Mesendoderm (in vitro differentiated cells): Measurements from ENCODE around the gene SEC14L1.
A peak's percentile ranks its signal among the peaks of the same experiment; 100 is the strongest.

ENCODE experiments used
- DNase-seq: peaks from one replicate; pipeline ENCODE4 v3.0.0; 2013
- H2AK5ac ChIP-seq: 2 replicates; pipeline ENCODE4 v1.6.1; 2013; ENCODE audit warnings: low read length, inconsistent platforms
- H2BK120ac ChIP-seq: 2 replicates; pipeline ENCODE4 v1.6.1; 2013; ENCODE audit warnings: low read depth, mild to moderate bottlenecking, low read length, moderate library complexity, mixed read lengths
- H2BK15ac ChIP-seq: replicated peaks from 2 replicates; pipeline ENCODE4 v1.6.1; 2013; ENCODE audit warnings: low read depth, mild to moderate bottlenecking, moderate library complexity
- H2BK5ac ChIP-seq: 2 replicates; pipeline ENCODE4 v1.6.1; 2013; ENCODE audit warnings: low read length, inconsistent platforms
- H3K18ac ChIP-seq: 2 replicates; pipeline ENCODE4 v1.6.1; 2013; ENCODE audit warnings: mild to moderate bottlenecking, low read length, mixed read lengths
- H3K23ac ChIP-seq: one replicate; pipeline ENCODE4 v1.6.1; 2013; ENCODE audit warnings: low read length
- H3K27ac ChIP-seq: 2 replicates; pipeline ENCODE4 v1.5.1; 2013; ENCODE audit warnings: low read depth, mild to moderate bottlenecking, inconsistent platforms, low read length, moderate library complexity
- H3K27me3 ChIP-seq: 2 replicates; pipeline ENCODE4 v1.6.1; 2013; ENCODE audit warnings: low read length, control low read depth, mild to moderate bottlenecking, inconsistent platforms; ENCODE audit not compliant: insufficient read depth, poor library complexity
- H3K36me3 ChIP-seq: 2 replicates; pipeline ENCODE4 v1.6.1; 2013; ENCODE audit warnings: low read length, inconsistent platforms; ENCODE audit not compliant: control insufficient read depth, insufficient read depth
- H3K4ac ChIP-seq: one replicate; pipeline ENCODE4 v1.6.1; 2013; ENCODE audit warnings: low read depth, mild to moderate bottlenecking, low read length, moderate library complexity
- H3K4me1 ChIP-seq: 2 replicates; pipeline ENCODE4 v1.6.1; 2013; ENCODE audit warnings: low read depth, low read length, inconsistent platforms; ENCODE audit not compliant: control insufficient read depth
- H3K4me2 ChIP-seq: 2 replicates; pipeline ENCODE4 v1.6.1; 2013; ENCODE audit warnings: low read length
- H3K4me3 ChIP-seq: 2 replicates; pipeline ENCODE4 v1.5.1; 2013; ENCODE audit warnings: mild to moderate bottlenecking, low read length
- H3K56ac ChIP-seq: one replicate; pipeline ENCODE4 v1.6.1; 2013; ENCODE audit warnings: low read length
- H3K79me1 ChIP-seq: 2 replicates; pipeline ENCODE4 v1.6.1; 2013; ENCODE audit warnings: low read length, inconsistent platforms
- H3K79me2 ChIP-seq: 2 replicates; pipeline ENCODE4 v1.6.1; 2013; ENCODE audit warnings: mild to moderate bottlenecking, low read length; ENCODE audit not compliant: control insufficient read depth, insufficient read depth
- H3K9ac ChIP-seq: 2 replicates; pipeline ENCODE4 v1.6.1; 2013; ENCODE audit warnings: low read length, inconsistent platforms
- H4K5ac ChIP-seq: one replicate; pipeline ENCODE4 v1.6.1; 2013; ENCODE audit warnings: low read length
- H4K8ac ChIP-seq: one replicate; pipeline ENCODE4 v1.6.1; 2013; ENCODE audit warnings: low read depth, mild to moderate bottlenecking, control low read depth, low read length, moderate library complexity
- WGBS: extraction: QIAGEN DNeasy Blood & Tissue Kit; methylation state at CpG from one replicate; pipeline ENCODE4 v1.1.7; 2013; ENCODE audit warnings: low lambda C conversion rate, missing lambda C conversion rate; ENCODE audit not compliant: insufficient coverage; ENCODE audit errors: extremely low coverage; 5-methylcytosine and 5-hydroxymethylcytosine counted together

SEC14L1 gene

DNA sequence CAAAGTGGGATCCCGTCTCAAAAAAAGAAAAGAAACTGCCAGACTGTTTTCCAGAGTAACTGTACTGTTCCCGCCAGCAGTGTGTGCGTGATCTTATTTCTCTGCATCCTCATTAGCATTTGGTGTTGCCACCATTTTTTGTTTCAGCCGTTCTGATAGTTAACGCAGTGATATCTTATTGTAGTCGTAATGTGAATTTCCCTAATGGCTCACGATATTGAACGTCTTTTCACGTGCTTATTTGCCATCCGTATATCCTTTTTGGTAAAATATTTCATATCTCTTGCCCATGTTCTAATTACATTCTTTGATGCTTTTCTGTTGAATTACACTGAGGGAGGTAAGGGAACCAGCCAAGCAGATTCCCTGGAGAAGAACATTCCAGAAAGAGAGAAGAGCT lies 92.4 kb downstream of the SEC14L1 start:
- Histone ChIP-seq H3K9ac (no peak overlapping the region), H2AK5ac (no peak overlapping the region), H3K4me3 (no peak overlapping the region), H3K36me3 (no peaks in the 10 kb centered on the region), H4K5ac (no peak overlapping the region), H2BK5ac (no peak overlapping the region), H3K79me1 (no peaks in the 10 kb centered on the region), H3K4me1 (no peaks in the 10 kb centered on the region), H2BK120ac (no peak overlapping the region), H3K4me2 (no peak overlapping the region), H3K27ac (no peak overlapping the region), H3K27me3 (no peaks in the 10 kb centered on the region), H3K79me2 (no peaks in the 10 kb centered on the region), H3K4ac (no peak overlapping the region), H3K18ac (no peak overlapping the region), H4K8ac (no peak overlapping the region), H3K23ac (no peak overlapping the region), H2BK15ac (no peak overlapping the region), H3K56ac (no peak overlapping the region)
- no CpG with 5 or more reads among the region's 10 CpGs for WGBS
- DNase-seq = no peak

DNA sequence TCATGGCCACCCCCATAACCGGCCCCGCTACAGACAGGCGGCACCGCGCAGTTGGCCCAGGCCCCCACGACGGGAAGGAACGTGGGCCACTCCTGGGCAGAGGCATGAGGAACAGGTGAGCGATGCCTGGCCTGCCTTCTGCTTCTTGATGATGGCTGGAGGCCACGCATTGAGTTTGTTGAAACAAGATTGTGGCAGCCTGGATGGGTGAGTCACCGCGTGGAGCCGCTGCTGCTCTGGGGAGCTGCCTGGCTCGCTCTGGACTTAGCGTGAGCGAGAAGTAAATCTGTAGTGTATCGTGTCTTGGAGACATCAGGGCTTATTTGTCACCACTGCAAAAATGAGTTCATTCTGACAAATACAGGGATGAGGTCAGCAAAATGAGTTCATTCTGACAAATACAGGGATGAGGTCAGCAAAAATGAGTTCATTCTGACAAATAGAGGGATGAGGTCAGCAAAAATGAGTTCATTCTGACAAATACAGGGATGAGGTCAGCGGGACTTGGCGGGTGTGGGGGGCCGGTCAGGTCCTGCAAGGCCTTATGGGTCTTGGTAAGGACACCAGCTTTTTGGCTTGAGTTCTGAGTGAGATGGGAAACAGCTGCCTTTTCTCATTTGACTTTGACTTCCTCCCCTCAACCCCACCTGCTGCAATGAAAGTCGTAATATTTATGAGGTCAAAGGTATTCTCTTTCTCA lies 93.0 kb downstream of the SEC14L1 start:
- no peak overlapping the region for H2BK15ac ChIP-seq
- no peaks in the 10 kb centered on the region for H3K79me1 ChIP-seq
- H2AK5ac ChIP-seq = no peak overlapping the region
- no peaks in the 10 kb centered on the region for H3K27me3 ChIP-seq
- no peak overlapping the region for H2BK5ac ChIP-seq
- no peak overlapping the region for H3K18ac ChIP-seq
- WGBS = no CpG with 5 or more reads among the region's 21 CpGs
- H3K79me2 ChIP-seq = no peaks in the 10 kb centered on the region
- no peak overlapping the region for H3K9ac ChIP-seq
- no peak overlapping the region for H3K23ac ChIP-seq
- no peak overlapping the region for H3K4me3 ChIP-seq
- H2BK120ac ChIP-seq = no peak overlapping the region
- H4K5ac ChIP-seq = no peak overlapping the region
- no peaks in the 10 kb centered on the region for H3K36me3 ChIP-seq
- H3K4ac ChIP-seq = no peak overlapping the region
- no peak overlapping the region for H3K4me2 ChIP-seq
- no peaks in the 10 kb centered on the region for H3K4me1 ChIP-seq
- peak; percentile 69 for DNase-seq
- H3K27ac ChIP-seq = no peak overlapping the region
- H3K56ac ChIP-seq = no peak overlapping the region
- no peak overlapping the region for H4K8ac ChIP-seq

DNA sequence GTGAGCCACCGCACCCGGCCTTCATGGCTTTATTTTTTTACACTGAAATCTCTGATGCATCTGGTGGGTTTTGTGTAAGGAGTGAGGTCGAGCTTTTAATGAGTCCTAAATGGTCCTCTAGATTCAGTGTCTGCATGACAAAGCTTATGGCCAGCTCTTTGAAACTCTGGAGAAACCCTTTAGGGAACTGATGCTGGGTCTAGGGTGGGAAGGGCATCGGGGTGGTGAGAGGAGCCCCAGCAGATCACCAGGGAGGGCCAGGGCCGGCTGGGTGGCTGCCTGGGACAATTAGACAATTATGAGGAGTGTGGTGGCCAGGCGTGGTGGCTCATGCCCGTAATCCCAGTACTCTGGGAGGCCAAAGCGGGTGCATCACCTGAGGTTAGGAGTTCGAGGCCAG lies 93.9 kb downstream of the SEC14L1 start:
- Histone ChIP-seq H3K4me3 (no peak overlapping the region), H4K8ac (no peak overlapping the region), H3K23ac (no peak overlapping the region), H3K27me3 (no peaks in the 10 kb centered on the region), H2BK15ac (no peak overlapping the region), H3K9ac (no peak overlapping the region), H3K4ac (no peak overlapping the region), H3K27ac (no peak overlapping the region), H3K79me2 (no peaks in the 10 kb centered on the region), H3K18ac (no peak overlapping the region), H3K4me2 (no peak overlapping the region), H3K4me1 (no peaks in the 10 kb centered on the region), H2BK5ac (no peak overlapping the region), H4K5ac (no peak overlapping the region), H2BK120ac (no peak overlapping the region), H3K79me1 (no peaks in the 10 kb centered on the region), H2AK5ac (no peak overlapping the region), H3K56ac (no peak overlapping the region), H3K36me3 (no peaks in the 10 kb centered on the region)
- WGBS = no CpG with 5 or more reads among the region's 9 CpGs
- no peak for DNase-seq

DNA sequence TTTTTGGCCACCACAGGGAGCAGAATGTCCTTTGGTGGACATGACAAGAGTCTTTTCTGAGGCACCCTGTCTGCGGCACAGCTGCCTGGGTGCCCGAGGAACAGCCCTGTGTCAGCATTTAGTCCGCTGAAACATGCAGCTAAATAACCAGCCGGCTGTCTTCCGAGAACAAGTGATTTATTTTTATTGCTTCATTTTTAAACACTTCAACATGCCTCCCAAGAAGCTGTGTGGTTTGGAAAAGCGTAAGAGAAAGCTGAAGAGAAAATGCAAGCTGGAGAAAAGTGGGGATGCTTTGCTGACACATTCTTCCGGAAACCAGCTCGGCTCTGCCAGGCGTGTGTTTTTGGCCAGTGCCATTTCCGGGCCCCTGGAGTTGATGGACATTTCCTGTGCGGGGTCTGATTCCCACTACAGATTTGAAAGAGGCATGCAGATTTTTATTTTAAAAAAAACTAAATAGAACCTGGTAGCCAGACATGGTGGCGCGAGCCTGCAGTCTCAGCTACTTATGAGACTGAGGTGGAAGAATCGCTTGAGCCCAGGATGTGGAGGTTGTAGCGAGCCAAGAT lies 94.7 kb downstream of the SEC14L1 start:
- no peak overlapping the region for H2AK5ac ChIP-seq
- H3K4me3 ChIP-seq = no peak overlapping the region
- no peak overlapping the region for H2BK15ac ChIP-seq
- H3K9ac ChIP-seq = no peak overlapping the region
- H3K4ac ChIP-seq = no peak overlapping the region
- no peak overlapping the region for H3K23ac ChIP-seq
- H3K79me2 ChIP-seq = no peaks in the 10 kb centered on the region
- no peak overlapping the region for H3K18ac ChIP-seq
- no peak overlapping the region for H2BK120ac ChIP-seq
- no peaks in the 10 kb centered on the region for H3K27me3 ChIP-seq
- H3K79me1 ChIP-seq = no peaks in the 10 kb centered on the region
- H3K4me2 ChIP-seq = no peak overlapping the region
- WGBS = no CpG with 5 or more reads among the region's 15 CpGs
- DNase-seq = no peak
- no peak overlapping the region for H3K56ac ChIP-seq
- no peak overlapping the region for H2BK5ac ChIP-seq
- H3K36me3 ChIP-seq = no peaks in the 10 kb centered on the region
- H4K8ac ChIP-seq = no peak overlapping the region
- no peak overlapping the region for H4K5ac ChIP-seq
- H3K4me1 ChIP-seq = no peaks in the 10 kb centered on the region
- H3K27ac ChIP-seq = no peak overlapping the region

DNA sequence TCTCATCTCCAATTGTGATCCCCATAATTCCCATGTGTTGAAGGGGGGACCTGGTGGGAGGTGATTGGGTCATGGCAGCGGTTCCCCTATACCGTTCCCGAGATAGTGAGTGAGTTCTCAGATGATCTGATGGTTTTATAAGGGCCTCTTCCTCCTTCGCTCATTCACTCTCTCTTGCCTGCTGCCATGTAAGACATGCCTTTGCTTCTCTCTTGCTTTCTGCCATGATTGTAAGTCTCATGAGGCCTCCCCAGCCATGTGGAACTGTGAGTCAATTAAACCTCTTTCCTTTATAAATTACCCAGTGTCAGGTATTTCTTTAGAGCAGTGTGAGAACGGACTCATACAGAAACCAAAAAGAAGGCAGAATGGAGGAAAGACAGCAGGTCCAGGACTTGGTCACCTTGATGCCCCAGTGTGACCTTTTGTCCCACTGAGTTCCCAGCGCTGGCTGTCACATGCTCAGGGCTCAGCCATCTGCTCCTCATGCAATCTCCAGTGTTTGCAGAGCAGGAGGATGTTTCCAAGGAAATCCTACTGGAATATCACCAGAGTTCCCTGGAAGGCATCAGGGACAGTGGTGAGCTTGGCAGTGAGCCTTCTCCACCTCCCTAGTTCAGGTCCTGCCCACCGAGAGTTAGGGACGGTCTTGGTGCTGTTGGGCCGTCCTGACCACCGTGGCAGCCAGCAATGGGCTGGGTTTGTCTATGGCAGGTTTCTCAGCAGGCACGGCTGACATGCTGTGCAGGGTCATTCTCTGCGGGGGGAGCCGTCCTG lies 96.7 kb downstream of the SEC14L1 start:
- Histone ChIP-seq H4K8ac (no peak overlapping the region), H3K56ac (no peak overlapping the region), H3K4me1 (no peaks in the 10 kb centered on the region), H3K23ac (no peak overlapping the region), H4K5ac (no peak overlapping the region), H3K27me3 (no peaks in the 10 kb centered on the region), H3K4me3 (no peak overlapping the region), H2AK5ac (no peak overlapping the region), H2BK5ac (no peak overlapping the region), H3K18ac (no peak overlapping the region), H3K4ac (no peak overlapping the region), H3K79me1 (no peaks in the 10 kb centered on the region), H3K36me3 (no peaks in the 10 kb centered on the region), H3K4me2 (no peak overlapping the region), H3K9ac (no peak overlapping the region), H3K79me2 (no peaks in the 10 kb centered on the region), H2BK15ac (no peak overlapping the region), H2BK120ac (no peak overlapping the region), H3K27ac (no peak overlapping the region)
- DNase-seq = no peak
- WGBS = no CpG with 5 or more reads among the region's 13 CpGs
